WTC11 (cell line): Measurements from ENCODE around the gene PIN4.

Experiments
- CREB1 ChIP-seq: sonication (generic); formaldehyde crosslinking; IDR thresholded peaks from 2 replicates; pipeline ENCODE4 v1.8.0; 2023; ENCODE audit warnings: mild to moderate bottlenecking, missing genetic modification reagents
- CTCF ChIP-seq: fragments of 200-600 bp; IDR thresholded peaks from 2 replicates; pipeline ENCODE4 v1.8.0; 2022; ENCODE audit warnings: antibody characterized with exemption
- GABPB1 ChIP-seq: sonication (generic); formaldehyde crosslinking; IDR thresholded peaks from 2 replicates; pipeline ENCODE4 v1.8.1; 2023; ENCODE audit warnings: mild to moderate bottlenecking, missing genetic modification reagents
- TCF7 ChIP-seq: sonication (generic); formaldehyde crosslinking; IDR thresholded peaks from 2 replicates; pipeline ENCODE4 v1.8.0; 2022; ENCODE audit warnings: mild to moderate bottlenecking, low read depth, missing genetic modification reagents, moderate library complexity
- TEAD1 ChIP-seq: sonication (generic); formaldehyde crosslinking; IDR thresholded peaks from 2 replicates; pipeline ENCODE4 v1.8.0; 2022; ENCODE audit warnings: mild to moderate bottlenecking, missing genetic modification reagents
- ZNF416 ChIP-seq: fragments of 250-450 bp; sonication (Bioruptor Pico); IDR thresholded peaks from 2 replicates; pipeline ENCODE4 v1.9.0; 2021; ENCODE audit warnings: mild to moderate bottlenecking, inconsistent platforms
- TF ChIP-seq, protein P1 (sequence below): sonication (generic); formaldehyde crosslinking; IDR thresholded peaks from 2 replicates; pipeline ENCODE4 v1.8.1; 2023; ENCODE audit warnings: mild to moderate bottlenecking, missing genetic modification reagents, moderate library complexity
- TF ChIP-seq, protein P2 (sequence below): sonication (generic); formaldehyde crosslinking; IDR thresholded peaks from 2 replicates; pipeline ENCODE4 v1.8.1; 2022; ENCODE audit warnings: low read depth, mild to moderate bottlenecking, moderate library complexity, missing genetic modification reagents, borderline replicate concordance

DNA sequence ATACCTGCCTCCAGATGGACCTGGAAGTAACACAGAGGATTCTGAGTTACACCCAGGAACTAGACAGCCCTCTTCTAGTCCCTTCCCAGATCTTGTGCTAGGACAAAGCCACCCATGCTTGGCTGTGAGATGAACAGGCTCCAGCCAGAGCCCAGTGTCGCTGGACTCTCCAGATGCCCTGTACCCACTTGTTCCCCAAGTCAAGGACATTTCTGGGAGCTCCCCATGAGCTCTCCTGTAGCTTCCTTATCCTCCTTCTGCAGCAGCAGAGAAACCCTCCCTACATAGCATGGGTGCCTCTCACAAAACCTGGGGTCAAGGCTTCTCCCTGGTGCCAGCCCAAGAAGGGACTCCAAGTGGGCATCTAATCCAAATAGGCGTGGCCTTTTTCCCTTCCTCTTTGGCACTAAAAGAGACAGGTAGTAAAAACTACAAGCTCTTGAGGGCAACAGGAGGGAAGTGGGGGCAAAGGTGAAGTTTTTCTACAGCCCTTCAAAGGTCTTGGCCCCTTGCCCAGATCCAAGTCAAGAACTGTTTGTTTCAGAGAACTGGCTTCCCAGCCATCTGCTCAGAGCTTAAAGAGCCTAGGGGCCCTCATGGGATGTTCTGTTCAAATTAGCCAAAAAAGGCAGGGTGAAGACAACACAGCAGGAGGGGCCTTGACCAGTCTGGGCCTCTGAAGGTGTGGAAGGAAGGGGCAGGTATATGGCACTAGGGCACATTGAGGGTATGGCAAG lies 65.8 kb downstream of the PIN4 start:
- no peak for TF ChIP-seq TEAD1 (CRISPR knock-in tag)
- TF ChIP-seq CREB1, result no peak
- TF ChIP-seq CTCF, result no peak
- TF ChIP-seq, protein P1, sequence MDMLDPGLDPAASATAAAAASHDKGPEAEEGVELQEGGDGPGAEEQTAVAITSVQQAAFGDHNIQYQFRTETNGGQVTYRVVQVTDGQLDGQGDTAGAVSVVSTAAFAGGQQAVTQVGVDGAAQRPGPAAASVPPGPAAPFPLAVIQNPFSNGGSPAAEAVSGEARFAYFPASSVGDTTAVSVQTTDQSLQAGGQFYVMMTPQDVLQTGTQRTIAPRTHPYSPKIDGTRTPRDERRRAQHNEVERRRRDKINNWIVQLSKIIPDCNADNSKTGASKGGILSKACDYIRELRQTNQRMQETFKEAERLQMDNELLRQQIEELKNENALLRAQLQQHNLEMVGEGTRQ, result no peak
- no peak for TF ChIP-seq TCF7 (CRISPR knock-in tag)
- TF ChIP-seq GABPB1, result no peak
- TF ChIP-seq ZNF416 (CRISPR knock-in tag), result no peak
- TF ChIP-seq, protein P2, sequence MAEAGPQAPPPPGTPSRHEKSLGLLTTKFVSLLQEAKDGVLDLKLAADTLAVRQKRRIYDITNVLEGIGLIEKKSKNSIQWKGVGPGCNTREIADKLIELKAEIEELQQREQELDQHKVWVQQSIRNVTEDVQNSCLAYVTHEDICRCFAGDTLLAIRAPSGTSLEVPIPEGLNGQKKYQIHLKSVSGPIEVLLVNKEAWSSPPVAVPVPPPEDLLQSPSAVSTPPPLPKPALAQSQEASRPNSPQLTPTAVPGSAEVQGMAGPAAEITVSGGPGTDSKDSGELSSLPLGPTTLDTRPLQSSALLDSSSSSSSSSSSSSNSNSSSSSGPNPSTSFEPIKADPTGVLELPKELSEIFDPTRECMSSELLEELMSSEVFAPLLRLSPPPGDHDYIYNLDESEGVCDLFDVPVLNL (CRISPR knock-in tag), result no peak
